A549 (cell line): ENCODE data around the gene NR1H2. TPM values are rescaled to one million over a fixed set of nuclear protein-coding genes. Genes with fewer than 3 reads are reported as not detected.

Experiments
- ATAC-seq, 2 experiments: fragments of 200-7000 bp in 1 of 2; fragments of >200 bp in 1 of 2; cut with Nextera tagmentation in 1 of 2; cut with Tn5 transposase in 1 of 2; 3 replicates each; pipeline versions ENCODE4 v1.8.0 to v1.9.1; 2018 to 2020; ENCODE audit warnings: mild to moderate bottlenecking in 1 of 2, moderate library complexity in 1 of 2
- CTCF ChIA-PET: fragments of 300-600 bp; sonication (Branson Sonifier 250); formaldehyde crosslinking; extraction: SDS; loops from one replicate; lab custom pipeline; 2021; ENCODE audit warnings: antibody characterized with exemption, inconsistent platforms; lab: Yijun Ruan, JAX
- POLR2A ChIA-PET: fragments of 350-600 bp; formaldehyde crosslinking; extraction: SDS; loops from one replicate; lab custom pipeline; 2021; ENCODE audit warnings: antibody characterized with exemption, inconsistent platforms; lab: Yijun Ruan, JAX
- DNase-seq, 2 experiments: peaks; one replicate each; pipeline versions ENCODE4 v3.0.0 to v3.0.0-alpha.2; 2011 to 2016; ENCODE audit warnings: low read depth in 1 of 2, low spot score in 1 of 2
- FAIRE-seq: peaks from 2 replicates; lab custom pipeline; 2011; peaks lifted over from hg19 to GRCh38; lab: Jason Lieb, UNC
- H3K27ac ChIP-seq, 2 experiments: fragments of >200 bp; sonication (Bioruptor Twin); formaldehyde crosslinking; 3 replicates each; pipeline ENCODE4 v1.5.1; 2016 to 2017
- H3K4me1 ChIP-seq: fragments of >200 bp; sonication (Bioruptor Twin); formaldehyde crosslinking; 3 replicates; pipeline ENCODE4 v1.6.1; 2016
- H3K4me2 ChIP-seq: fragments of >200 bp; sonication (Bioruptor Twin); formaldehyde crosslinking; 3 replicates; pipeline ENCODE4 v1.6.1; 2016
- H3K4me3 ChIP-seq: fragments of >200 bp; sonication (Bioruptor Twin); formaldehyde crosslinking; 3 replicates; pipeline ENCODE4 v1.5.1; 2016
- H3K9me3 ChIP-seq: fragments of >200 bp; sonication (Bioruptor Twin); formaldehyde crosslinking; 3 replicates; pipeline ENCODE4 v1.6.1; 2016
- BCL3 ChIP-seq: fragments of >200 bp; sonication (Bioruptor Twin); formaldehyde crosslinking; IDR thresholded peaks from 3 replicates; pipeline ENCODE4 v1.6.1; 2016
- CEBPB ChIP-seq, 2 experiments: fragments of >200 bp in 1 of 2; sonication (Bioruptor Twin) in 1 of 2; formaldehyde crosslinking in 1 of 2; IDR thresholded peaks; 2 replicates each; pipeline ENCODE4 v1.6.1; 2012 to 2016
- E2F6 ChIP-seq: IDR thresholded peaks from 2 replicates; pipeline ENCODE4 v1.6.1; 2012; ENCODE audit warnings: low read depth, borderline replicate concordance
- EP300 ChIP-seq, 2 experiments: fragments of >200 bp; sonication (Bioruptor Twin); formaldehyde crosslinking; IDR thresholded peaks; 2 replicates in 1 of 2; 3 replicates in 1 of 2; pipeline ENCODE4 v1.6.1; 2016 to 2017
- FOSB ChIP-seq: fragments of 250-450 bp; sonication (Bioruptor Pico); IDR thresholded peaks from 2 replicates; pipeline ENCODE4 v1.5.0; 2020; ENCODE audit warnings: mild to moderate bottlenecking, moderate library complexity
- HDAC2 ChIP-seq: fragments of 200-600 bp; sonication (generic); IDR thresholded peaks from 2 replicates; pipeline ENCODE4 v1.6.1; 2016
- HES2 ChIP-seq: fragments of >200 bp; sonication (Bioruptor Twin); formaldehyde crosslinking; IDR thresholded peaks from 2 replicates; pipeline ENCODE4 v1.6.1; 2016
- HEYL ChIP-seq: fragments of 250-450 bp; sonication (Bioruptor Pico); IDR thresholded peaks from 2 replicates; pipeline ENCODE4 v1.8.0; 2021; ENCODE audit warnings: mild to moderate bottlenecking, moderate library complexity
- HMGXB4 ChIP-seq: fragments of 250-450 bp; sonication (Bioruptor Pico); IDR thresholded peaks from 2 replicates; pipeline ENCODE4 v1.5.0; 2021; ENCODE audit warnings: mild to moderate bottlenecking, moderate library complexity, borderline replicate concordance
- HOXB13 ChIP-seq: fragments of 250-450 bp; sonication (Bioruptor Pico); IDR thresholded peaks from 2 replicates; pipeline ENCODE4 v1.5.0; 2020; ENCODE audit warnings: low read depth, mild to moderate bottlenecking, moderate library complexity
- JUNB ChIP-seq: fragments of >200 bp; sonication (Bioruptor Twin); formaldehyde crosslinking; IDR thresholded peaks from 2 replicates; pipeline ENCODE4 v1.6.1; 2016
- KDM1A ChIP-seq: fragments of 200-600 bp; sonication (generic); IDR thresholded peaks from 2 replicates; pipeline ENCODE4 v1.6.1; 2016; ENCODE audit warnings: low read depth, mild to moderate bottlenecking
- KDM5A ChIP-seq: fragments of 200-600 bp; sonication (generic); IDR thresholded peaks from 2 replicates; pipeline ENCODE4 v1.6.1; 2016; ENCODE audit warnings: antibody characterized with exemption, mild to moderate bottlenecking
- MAFK ChIP-seq: fragments of 450-650 bp; IDR thresholded peaks from 2 replicates; pipeline ENCODE4 v1.6.1; 2014; ENCODE audit not compliant: partially characterized antibody
- MAX ChIP-seq: IDR thresholded peaks from 2 replicates; pipeline ENCODE4 v1.6.1; 2012
- MYC ChIP-seq: IDR thresholded peaks from 2 replicates; pipeline ENCODE4 v1.6.1; 2012; ENCODE audit warnings: mild to moderate bottlenecking, inconsistent platforms, low read length, improper control_type of control experiment, borderline replicate concordance
- PBX3 ChIP-seq: IDR thresholded peaks from 2 replicates; pipeline ENCODE4 v1.6.1; 2012
- POLR2A ChIP-seq: IDR thresholded peaks from 2 replicates; pipeline ENCODE4 v1.6.1; 2012; ENCODE audit warnings: mild to moderate bottlenecking, low read length
- POLR2AphosphoS2 ChIP-seq: conservative IDR thresholded peaks from 2 replicates; pipeline ENCODE4 v1.6.1; 2012; ENCODE audit warnings: low read length, improper control_type of control experiment, inconsistent platforms
- RAD21 ChIP-seq, 2 experiments: fragments of >200 bp in 1 of 2; sonication (Bioruptor Twin) in 1 of 2; formaldehyde crosslinking in 1 of 2; IDR thresholded peaks in 1 of 2; conservative IDR thresholded peaks in 1 of 2; 2 replicates in 1 of 2; 3 replicates in 1 of 2; pipeline ENCODE4 v1.6.1; 2012 to 2018; ENCODE audit warnings: inconsistent platforms in 1 of 2
- RARB ChIP-seq: fragments of 250-450 bp; sonication (Bioruptor Pico); IDR thresholded peaks from 2 replicates; pipeline ENCODE4 v1.8.0; 2021; ENCODE audit warnings: mild to moderate bottlenecking, moderate library complexity
- REST ChIP-seq: fragments of 200-600 bp; sonication (generic); IDR thresholded peaks from 2 replicates; pipeline ENCODE4 v1.6.1; 2016; ENCODE audit warnings: antibody characterized with exemption, mild to moderate bottlenecking, moderate library complexity
- RFX5 ChIP-seq: fragments of 450-650 bp; IDR thresholded peaks from 2 replicates; pipeline ENCODE4 v1.7.1; 2014; ENCODE audit warnings: antibody characterized with exemption, mild to moderate bottlenecking, moderate library complexity
- ZC3H11A ChIP-seq: fragments of 450-650 bp; IDR thresholded peaks from 2 replicates; pipeline ENCODE4 v1.6.1; 2014; ENCODE audit warnings: antibody characterized with exemption, mild to moderate bottlenecking
- ZNF302 ChIP-seq: fragments of 250-450 bp; sonication (Bioruptor Pico); IDR thresholded peaks from 2 replicates; pipeline ENCODE4 v1.9.0; 2021; ENCODE audit warnings: inconsistent platforms, mild to moderate bottlenecking, moderate library complexity
- ZSCAN20 ChIP-seq: fragments of 250-450 bp; sonication (Bioruptor Pico); IDR thresholded peaks from 2 replicates; pipeline ENCODE4 v1.8.0; 2022; ENCODE audit warnings: mild to moderate bottlenecking, moderate library complexity
- WGBS: methylation state at CpG from one replicate; pipeline ENCODE4 v1.1.6; 2017; ENCODE audit errors: missing lambda C conversion rate; 5-methylcytosine and 5-hydroxymethylcytosine counted together
- polyA plus RNA-seq, 4 experiments: library from polyadenylated mRNA; depleted of rRNA in 3 of 4; stranded (reverse); fragments of >200 nt; fragmentation: RNase III in 1 of 4; extraction: RNeasy Plus Mini Kit Qiagen cat#74134 plus additional on column Dnase treatment in 1 of 4; gene quantifications; 2 replicates in 3 of 4; 3 replicates in 1 of 4; pipeline ENCODE4 v1.2.3, GENCODE V29; 2011 to 2017

Gene NR1H2
- polyA plus RNA-seq, 2 of the 4 experiments (the other 2 are of a cell fraction): 39.3 to 67.0 TPM

GRCh38 chr19:50427318-50427925 is 51.2 kb downstream of the NR1H2 start:
- no peak overlapping the region for H3K4me2 ChIP-seq
- H3K4me3 ChIP-seq: no peak overlapping the region
- ChIA-PET CTCF (interaction anchor here (0.6 to 2.3 kb wide), 4 partner anchors 38 to 695 kb away, joined by 3 to 12 read pairs (median 3); no protein-coding TSS in a partner anchor), POLR2A (no interaction called here)
- no peak overlapping the region for H3K27ac ChIP-seq
- no peaks in the 10 kb centered on the region for H3K9me3 ChIP-seq
- 76% methylated on average over 26 of the region's 26 CpGs for WGBS
- no peak for ATAC-seq
- H3K4me1 ChIP-seq: peaks cover 7% of the 10 kb centered on the region
- DNase-seq: no peak
- no peak for FAIRE-seq
- TF ChIP-seq CEBPB (IDR thresholded peaks at IDR 0.05): no peak
- TF ChIP-seq KDM5A: no peak
- no peak for TF ChIP-seq HOXB13 (CRISPR knock-in tag)
- no peak for TF ChIP-seq PBX3
- TF ChIP-seq KDM1A: no peak
- TF ChIP-seq RARB (CRISPR knock-in tag): no peak
- TF ChIP-seq HMGXB4 (CRISPR knock-in tag): no peak
- no peak for TF ChIP-seq POLR2A
- no peak for TF ChIP-seq RFX5
- no peak for TF ChIP-seq REST
- TF ChIP-seq JUNB: no peak
- no peak for TF ChIP-seq E2F6
- no peak for TF ChIP-seq MAFK
- no peak for TF ChIP-seq ZSCAN20
- TF ChIP-seq BCL3: no peak

GRCh38 chr19:50427997-50428425 is 51.8 kb downstream of the NR1H2 start:
- Histone ChIP-seq H3K4me3 (no peak overlapping the region), H3K9me3 (no peaks in the 10 kb centered on the region), H3K4me1 (peaks cover 11% of the 10 kb centered on the region), H3K27ac (no peak overlapping the region), H3K4me2 (no peak overlapping the region)
- 77% methylated on average over 31 of the region's 38 CpGs for WGBS
- DNase-seq (no peak), ATAC-seq (no peak), FAIRE-seq (no peak)
- CTCF ChIA-PET: interaction anchor here (0.7 to 3.5 kb wide), 5 partner anchors 12 to 366 kb away, joined by 3 to 19 read pairs (median 8); no protein-coding TSS in a partner anchor
- POLR2A ChIA-PET: no interaction called here
- TF ChIP-seq HDAC2 (no peak), MAX (no peak), RFX5 (no peak), POLR2AphosphoS2 (no peak), EP300 (IDR thresholded peaks at IDR 0.05) (no peak), RAD21 (conservative IDR thresholded peaks at IDR 0.05 in 1 of 2, IDR thresholded peaks at IDR 0.05 in 1 of 2) (no peak), FOSB (CRISPR knock-in tag) (no peak), POLR2A (no peak), RARB (CRISPR knock-in tag) (no peak), ZC3H11A (no peak), ZNF302 (CRISPR knock-in tag) (no peak), HES2 (no peak), HOXB13 (CRISPR knock-in tag) (no peak), PBX3 (no peak), MYC (no peak), HEYL (CRISPR knock-in tag) (no peak)
